LNCaP clone FGC (cell line): ENCODE results near the gene WBP2.

Experiments
- DNase-seq: peaks from one replicate; pipeline ENCODE4 v3.0.0-alpha.2; 2011; ENCODE audit warnings: low read depth
- H3K4me3 ChIP-seq: 2 replicates; pipeline ENCODE4 v1.5.1; 2011; ENCODE audit warnings: mild to moderate bottlenecking, low read depth, low read length, control low read depth
- TF ChIP-seq, protein P1 (sequence below): IDR thresholded peaks from 2 replicates; pipeline ENCODE4 v1.5.1; 2012; ENCODE audit warnings: mild to moderate bottlenecking; ENCODE audit not compliant: control insufficient read depth, insufficient read depth; ENCODE audit errors: extremely low read depth

Gene WBP2

GRCh38 chr17:75795820-75796607, 59.1 kb downstream of the WBP2 start:
- DNase-seq: no peak
- H3K4me3 ChIP-seq: no peak overlapping the region
- TF ChIP-seq, protein P1, sequence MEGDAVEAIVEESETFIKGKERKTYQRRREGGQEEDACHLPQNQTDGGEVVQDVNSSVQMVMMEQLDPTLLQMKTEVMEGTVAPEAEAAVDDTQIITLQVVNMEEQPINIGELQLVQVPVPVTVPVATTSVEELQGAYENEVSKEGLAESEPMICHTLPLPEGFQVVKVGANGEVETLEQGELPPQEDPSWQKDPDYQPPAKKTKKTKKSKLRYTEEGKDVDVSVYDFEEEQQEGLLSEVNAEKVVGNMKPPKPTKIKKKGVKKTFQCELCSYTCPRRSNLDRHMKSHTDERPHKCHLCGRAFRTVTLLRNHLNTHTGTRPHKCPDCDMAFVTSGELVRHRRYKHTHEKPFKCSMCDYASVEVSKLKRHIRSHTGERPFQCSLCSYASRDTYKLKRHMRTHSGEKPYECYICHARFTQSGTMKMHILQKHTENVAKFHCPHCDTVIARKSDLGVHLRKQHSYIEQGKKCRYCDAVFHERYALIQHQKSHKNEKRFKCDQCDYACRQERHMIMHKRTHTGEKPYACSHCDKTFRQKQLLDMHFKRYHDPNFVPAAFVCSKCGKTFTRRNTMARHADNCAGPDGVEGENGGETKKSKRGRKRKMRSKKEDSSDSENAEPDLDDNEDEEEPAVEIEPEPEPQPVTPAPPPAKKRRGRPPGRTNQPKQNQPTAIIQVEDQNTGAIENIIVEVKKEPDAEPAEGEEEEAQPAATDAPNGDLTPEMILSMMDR: no peak
